Endothelial cell of umbilical vein (primary cell): Measurements from ENCODE around the gene CEMIP. TPM values are rescaled to one million over a fixed set of nuclear protein-coding genes. Genes with fewer than 3 reads are reported as not detected.

Experiments
- BruUV-seq: library from RNA; stranded (reverse); fragments of 400-500 nt; replicated peaks from 2 replicates; lab custom pipeline; 2021; lab: Mats Ljungman, UMichigan
- CTCF ChIA-PET: fragments of 300-600, 350-600 bp; sonication (Branson Sonifier 250); formaldehyde crosslinking; loops from one replicate; lab custom pipeline; 2021; ENCODE audit warnings: antibody characterized with exemption, inconsistent platforms; lab: Charles Lee
- POLR2A ChIA-PET: fragments of 300-600, 350-600 bp; sonication (Branson Sonifier 250); formaldehyde crosslinking; loops from one replicate; lab custom pipeline; 2021; ENCODE audit warnings: antibody characterized with exemption, inconsistent platforms; lab: Charles Lee
- DNase-seq: peaks from one replicate; pipeline ENCODE4 v3.0.0-alpha.2; 2011; ENCODE audit warnings: low read depth, low spot score
- FAIRE-seq: peaks from 2 replicates; lab custom pipeline; 2011; peaks lifted over from hg19 to GRCh38; lab: Jason Lieb, UNC
- H2AFZ ChIP-seq: 2 replicates; pipeline ENCODE4 v1.6.0; 2012; ENCODE audit warnings: low read depth, low read length, control low read depth, inconsistent platforms
- H3K27ac ChIP-seq: 2 replicates; pipeline ENCODE4 v1.5.1; 2011; ENCODE audit warnings: low read depth, mild to moderate bottlenecking, control low read depth, low read length, moderate library complexity; ENCODE audit not compliant: insufficient read depth
- H3K27me3 ChIP-seq, 2 experiments: 2 replicates each; pipeline versions ENCODE4 v1.6.0 to v1.6.1; 2011; ENCODE audit warnings: low read length in 2 of 2, mixed read lengths in 1 of 2; ENCODE audit not compliant: control insufficient read depth in 2 of 2, insufficient read depth in 2 of 2
- H3K36me3 ChIP-seq, 2 experiments: 2 replicates in 1 of 2; 3 replicates in 1 of 2; pipeline ENCODE4 v1.5.1; 2011; ENCODE audit warnings: low read length in 2 of 2, mild to moderate bottlenecking in 1 of 2, moderate library complexity in 1 of 2; ENCODE audit not compliant: control insufficient read depth in 2 of 2, insufficient read depth in 2 of 2; ENCODE audit errors: extremely low read depth in 1 of 2
- H3K4me1 ChIP-seq: 3 replicates; pipeline ENCODE4 v1.5.1; 2011; ENCODE audit warnings: mild to moderate bottlenecking, low read length; ENCODE audit not compliant: control insufficient read depth, insufficient read depth; ENCODE audit errors: extremely low read depth
- H3K4me2 ChIP-seq: 2 replicates; pipeline ENCODE4 v1.6.1; 2011; ENCODE audit warnings: low read length, control low read depth, mixed read lengths; ENCODE audit not compliant: insufficient read depth
- H3K4me3 ChIP-seq, 3 experiments: fragments of 200-600 bp in 1 of 3; sonication (generic), shearing (Covaris generic) in 1 of 3; replicated peaks in 1 of 3; 2 replicates each; pipeline ENCODE4 v1.5.1; 2011 to 2016; ENCODE audit warnings: control low read depth in 3 of 3, low read length in 3 of 3, mild to moderate bottlenecking in 2 of 3, inconsistent platforms in 1 of 3, low read depth in 1 of 3, moderate library complexity in 1 of 3; ENCODE audit not compliant: insufficient read depth in 1 of 3
- H3K79me2 ChIP-seq: 2 replicates; pipeline ENCODE4 v1.6.0; 2012; ENCODE audit warnings: low read length, inconsistent platforms; ENCODE audit not compliant: control insufficient read depth, insufficient read depth
- H3K9ac ChIP-seq: replicated peaks from 2 replicates; pipeline ENCODE3; 2011; ENCODE audit warnings: low read length, control low read depth; ENCODE audit not compliant: insufficient read depth; ENCODE audit errors: extremely low read depth
- H3K9me1 ChIP-seq: replicated peaks from 3 replicates; pipeline ENCODE4 v1.6.0; 2011; ENCODE audit warnings: mild to moderate bottlenecking, low read length; ENCODE audit not compliant: control insufficient read depth, insufficient read depth; ENCODE audit errors: extremely low read depth
- H3K9me3 ChIP-seq: replicated peaks from 2 replicates; pipeline ENCODE4 v1.5.1; 2012; ENCODE audit warnings: low read length, inconsistent platforms; ENCODE audit not compliant: control insufficient read depth, insufficient read depth
- H4K20me1 ChIP-seq: replicated peaks from 2 replicates; pipeline ENCODE3; 2011; ENCODE audit warnings: mild to moderate bottlenecking, low read length; ENCODE audit not compliant: control insufficient read depth, insufficient read depth; ENCODE audit errors: extremely low read depth
- CTCF ChIP-seq, 2 donors: IDR thresholded peaks; 1 replicate in 1 of 2; 2 replicates in 1 of 2; pipeline ENCODE4 v1.5.1; 2011; ENCODE audit warnings: low read length in 2 of 2, mild to moderate bottlenecking in 2 of 2, moderate library complexity in 2 of 2, control low read depth in 1 of 2, inconsistent platforms in 1 of 2, low read depth in 1 of 2; ENCODE audit not compliant: insufficient read depth in 1 of 2; ENCODE audit errors: extremely low read depth in 1 of 2
- EZH2 ChIP-seq: IDR thresholded peaks from 2 replicates; pipeline ENCODE4 v1.6.1; 2012; ENCODE audit warnings: borderline replicate concordance, low read depth, mild to moderate bottlenecking, moderate library complexity, low read length, inconsistent platforms; ENCODE audit not compliant: severe bottlenecking
- FOS ChIP-seq: IDR thresholded peaks from 2 replicates; pipeline ENCODE4 v1.6.1; 2011; ENCODE audit warnings: mild to moderate bottlenecking, low read length, moderate library complexity, borderline replicate concordance; ENCODE audit not compliant: insufficient read depth
- GATA2 ChIP-seq: IDR thresholded peaks from 2 replicates; pipeline ENCODE4 v1.7.0; 2011; ENCODE audit warnings: low read depth, mild to moderate bottlenecking, moderate library complexity, mixed read lengths, low read length; ENCODE audit not compliant: insufficient read length, insufficient read depth
- JUN ChIP-seq: IDR thresholded peaks from 2 replicates; pipeline ENCODE4 v1.6.1; 2011; ENCODE audit warnings: borderline replicate concordance, low read depth; ENCODE audit not compliant: insufficient read length, insufficient read depth
- MAX ChIP-seq: IDR thresholded peaks from 2 replicates; pipeline ENCODE4 v1.6.1; 2011; ENCODE audit not compliant: insufficient read depth, insufficient read length
- MYC ChIP-seq: IDR thresholded peaks from one replicate; pipeline ENCODE4 v1.6.1; 2011; ENCODE audit warnings: mild to moderate bottlenecking, low read depth, low read length
- POLR2A ChIP-seq: IDR thresholded peaks from 2 replicates; pipeline ENCODE4 v1.6.1; 2012; ENCODE audit warnings: low read depth, mild to moderate bottlenecking, control low read depth, low read length
- POLR2AphosphoS5 ChIP-seq: IDR thresholded peaks from 2 replicates; pipeline ENCODE4 v1.6.1; 2012; ENCODE audit warnings: low read depth, mild to moderate bottlenecking, control low read depth, low read length, moderate library complexity; ENCODE audit not compliant: insufficient read depth
- dilution Hi-C: fragments of 300-500 bp; cut with MboI; formaldehyde crosslinking; loops from one replicate; pipeline ENCODE4 v1.15.0; 2019; ENCODE audit warnings: low sequenced_read_pairs; ENCODE audit not compliant: extremely low pct_ligation_motif_present
- intact Hi-C: fragments of 100-400 bp; cut with micrococcal nuclease; formaldehyde crosslinking; loops from one replicate; pipeline ENCODE4 v1.10.0; 2022
- polyA plus RNA-seq, 4 experiments: library from polyadenylated mRNA; depleted of rRNA in 3 of 4; stranded (reverse) in 3 of 4; unstranded in 1 of 4; fragments of >200 nt; gene quantifications; 2 replicates each; pipeline versions ENCODE4 v1.2.1 to v1.2.3, GENCODE V29; 2011 to 2012; ENCODE audit warnings: missing spikeins in 1 of 4
- total RNA-seq: library from RNA; stranded (reverse); gene quantifications from 2 replicates; pipeline ENCODE4 v1.2.3, GENCODE V29; 2021

Gene CEMIP
- total and polyA plus RNA-seq, 2 donors (not counting 3 experiments of a cell fraction or from before 2014, with no cell fraction given), result 0.01 TPM; not detected in 1

- dilution Hi-C loops (no loop called here), intact Hi-C loops (loop anchor here (10.0 kb wide), 1 partner anchor 1154 kb away; no protein-coding TSS in a partner anchor)
- Histone ChIP-seq H3K9ac (no peak overlapping the region), H3K4me1 (peaks cover 18% of the 10 kb centered on the region), H3K9me3 (no peaks in the 10 kb centered on the region), H2AFZ (no peak overlapping the region), H3K79me2 (peaks cover 33% of the 10 kb centered on the region), H3K27ac (no peak overlapping the region), H3K27me3 (no peaks in the 10 kb centered on the region), H3K4me3 (no peak overlapping the region), H3K4me2 (no peak overlapping the region), H3K9me1 (no peaks in the 10 kb centered on the region), H4K20me1 (no peaks in the 10 kb centered on the region), H3K36me3 (no peaks in the 10 kb centered on the region)
- no peak for DNase-seq
- ChIA-PET CTCF (interaction anchor here (0.7 to 3.4 kb wide), 8 partner anchors 10 to 275 kb away, joined by 3 to 37 read pairs (median 4); partner anchors contain the start of gene TLNRD1), POLR2A (interaction anchor here (2.6 kb wide), 1 partner anchor 11 kb away, joined by 16 read pairs; the partner anchor contains the start of gene TLNRD1)
- BruUV-seq, result no TSS peak
- TF ChIP-seq MYC (no peak), CTCF (IDR thresholded peaks at IDR 0.05; ENCODE audit: extremely low read depth in 1 of 2, insufficient read depth in 1 of 2, low read depth in 1 of 2, low read length in 2 of 2) (no peak), MAX (no peak), GATA2 (no peak), EZH2 (no peak), POLR2AphosphoS5 (no peak), POLR2A (no peak), FOS (no peak), JUN (no peak)
- no peak for FAIRE-seq
Measured at GRCh38 chr15:80990955-80991354, 211.8 kb downstream of the CEMIP start.
